GM18520 (cell line): ENCODE results near the gene GADD45GIP1.

Experiments used
- ATAC-seq: cut with Tn5 transposase; IDR thresholded peaks from one replicate; pipeline ENCODE4 v1.9.1; 2021; ENCODE audit not compliant: unreplicated experiment

GADD45GIP1 gene

DNA sequence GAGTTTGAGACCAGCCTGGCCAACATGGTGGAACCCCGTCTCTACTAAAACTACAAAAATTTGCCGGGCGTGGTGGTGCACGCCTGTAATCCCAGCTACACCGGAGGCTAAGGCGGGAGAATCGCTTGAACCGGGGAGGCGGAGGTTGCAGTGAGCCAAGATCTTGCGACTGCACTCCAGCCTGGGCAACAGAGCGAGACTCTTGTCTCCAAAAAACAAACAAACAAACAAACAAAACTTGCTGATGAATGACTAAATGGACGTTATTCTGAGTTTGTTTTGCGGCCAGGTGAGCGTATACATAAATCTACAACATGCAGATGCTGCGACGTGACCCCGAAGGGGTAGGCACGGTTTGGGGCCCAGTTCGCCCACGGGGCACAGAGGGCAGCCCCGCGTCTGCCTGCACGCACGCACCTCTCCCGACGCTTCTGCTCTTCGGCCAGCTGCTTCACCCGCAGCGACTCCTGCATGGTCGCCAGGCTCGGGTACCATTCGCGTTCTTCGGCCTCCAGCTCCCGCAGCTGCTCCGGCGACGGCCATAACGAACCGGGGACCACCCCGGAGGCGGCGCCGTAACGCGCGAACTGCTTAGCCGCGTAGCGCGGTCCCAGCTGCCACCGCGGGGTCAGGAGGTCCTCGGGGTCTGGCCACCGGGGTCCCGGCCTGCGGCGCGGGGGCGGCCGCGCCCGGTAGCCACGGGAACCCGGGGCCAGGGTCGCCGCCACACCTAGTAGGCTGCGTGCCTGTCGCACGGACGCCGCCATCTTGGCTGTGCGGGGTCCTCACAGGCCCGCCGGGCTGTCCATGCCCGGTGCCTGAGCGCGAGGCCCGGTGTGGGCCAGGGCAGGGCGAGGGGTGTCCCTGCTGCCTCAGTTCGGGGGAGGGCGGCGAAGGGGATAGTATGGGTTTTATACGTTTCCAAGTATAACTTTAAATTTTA lies at the start of gene GADD45GIP1:
TSS of gene GADD45GIP1 (minus strand) at position 778 of the 943 bp plus-strand sequence. CDS start at position 767, 11 bp downstream.
- ATAC-seq = peak; percentile 55

DNA sequence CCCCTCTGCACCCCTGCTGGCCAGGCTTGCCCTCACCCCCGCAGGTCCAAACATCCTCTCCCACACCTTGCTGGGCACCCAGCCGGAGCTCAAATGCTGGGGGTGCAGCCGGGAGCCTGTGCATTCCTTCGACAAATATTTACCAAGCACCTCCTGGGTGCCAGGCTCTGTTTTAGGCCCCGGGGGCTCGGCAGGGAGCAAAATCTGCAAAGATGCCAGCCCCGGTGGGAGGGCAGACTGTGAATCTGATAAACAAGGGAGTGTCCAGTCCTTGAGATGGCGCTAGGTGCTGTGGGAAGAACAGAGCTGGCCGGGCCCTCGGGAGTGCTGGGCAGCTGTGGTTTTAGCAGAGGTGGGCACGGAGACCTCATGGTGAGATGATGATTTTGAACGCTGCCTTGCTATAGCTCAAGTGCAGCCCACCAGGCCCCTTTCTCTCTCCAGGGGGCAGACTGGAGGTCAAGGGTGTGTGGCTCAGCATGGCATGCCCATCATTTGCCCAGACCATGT lies 48.9 kb upstream of the GADD45GIP1 start:
- ATAC-seq = no peak

DNA sequence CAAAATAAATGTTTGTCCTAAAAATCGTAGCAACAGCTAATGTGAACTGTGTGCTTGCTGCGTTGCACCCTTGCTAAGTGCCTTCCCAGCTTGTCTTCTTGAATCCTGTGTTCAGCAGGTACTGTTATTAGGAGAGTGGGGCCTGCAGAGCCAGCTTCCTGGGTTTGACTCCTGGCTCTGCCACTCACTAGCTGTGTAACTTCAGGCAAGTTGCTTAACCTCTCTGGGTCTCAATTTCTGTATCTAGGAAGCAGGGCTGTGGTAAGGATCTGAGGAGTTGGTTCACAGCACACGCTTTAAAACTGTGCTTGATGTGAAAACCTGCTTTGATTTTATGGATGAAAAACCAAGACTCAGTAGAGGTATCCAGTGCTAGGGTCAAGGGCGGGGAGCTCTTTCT lies 48.2 kb upstream of the GADD45GIP1 start:
- ATAC-seq = no peak

DNA sequence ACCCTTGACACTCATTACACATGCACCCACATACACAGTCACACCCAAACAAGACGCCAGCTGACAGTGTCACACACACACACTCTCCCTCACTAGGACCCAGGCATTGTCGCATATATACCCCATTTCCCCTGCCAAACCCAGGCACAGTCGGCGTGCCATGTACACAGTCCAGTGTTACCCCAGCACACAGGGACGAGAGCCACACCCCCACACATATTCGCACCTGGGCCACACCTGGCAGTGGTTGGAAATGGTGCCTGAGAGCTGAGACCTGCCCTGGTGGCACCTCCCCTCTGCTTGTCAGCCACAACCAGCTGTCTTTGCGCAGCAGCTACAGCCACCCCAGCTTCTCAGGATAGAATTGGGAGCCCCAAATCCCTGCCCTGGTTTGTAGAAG lies 47.2 kb upstream of the GADD45GIP1 start:
- no peak for ATAC-seq

DNA sequence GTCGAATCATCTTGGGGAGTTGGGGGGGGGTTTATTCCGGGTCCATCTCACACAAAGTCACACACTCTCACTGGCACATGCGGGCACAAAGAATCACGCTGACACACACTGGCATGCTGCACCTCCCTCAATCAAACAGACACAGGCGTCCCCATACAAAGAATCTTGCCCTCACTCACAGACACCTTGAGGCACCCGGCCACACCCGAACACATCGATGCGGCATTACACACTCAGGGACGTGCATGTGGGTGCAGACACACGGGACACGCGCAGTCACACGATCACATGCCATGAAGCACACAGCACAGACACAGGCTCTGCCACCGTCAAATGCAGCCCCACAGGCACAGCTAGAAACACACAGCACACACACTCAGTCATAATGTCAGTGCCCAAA lies 46.1 kb upstream of the GADD45GIP1 start:
- no peak for ATAC-seq

GRCh38 chr19:13002166-13002898 lies 45.3 kb upstream of the GADD45GIP1 start:
- no peak for ATAC-seq

DNA sequence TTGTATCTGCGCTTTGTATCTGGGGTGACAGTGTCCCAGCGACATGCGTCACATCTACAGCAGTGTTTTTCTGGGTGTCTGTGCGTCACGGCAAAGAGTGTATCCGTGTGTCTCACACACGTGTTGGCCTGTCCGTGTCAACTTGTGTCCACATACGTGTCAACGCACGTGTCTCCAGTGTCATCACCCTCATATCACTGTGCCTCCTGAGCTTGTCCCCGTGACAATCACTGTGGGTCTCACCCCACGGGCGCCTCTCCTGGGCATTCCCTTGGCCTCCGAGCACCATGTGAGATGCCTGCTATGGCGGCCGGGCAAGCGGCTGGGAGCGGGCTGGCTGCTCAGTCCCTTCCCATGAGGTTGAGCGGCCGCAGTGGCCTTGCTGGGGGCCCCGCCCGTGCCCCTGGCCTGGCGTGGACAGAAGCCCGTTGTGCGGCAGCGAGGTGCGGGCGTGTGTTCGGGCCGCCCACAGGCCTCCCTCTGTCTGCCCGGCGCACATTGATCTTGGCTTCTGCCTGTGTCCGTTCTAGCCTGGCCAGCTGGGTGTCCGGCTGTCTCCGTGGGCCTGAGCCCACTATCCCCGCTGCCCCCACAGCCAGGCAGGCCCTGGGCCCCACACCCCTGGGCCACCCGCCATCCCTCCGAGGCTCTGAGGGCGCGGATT lies 44.6 kb upstream of the GADD45GIP1 start:
- no peak for ATAC-seq

DNA sequence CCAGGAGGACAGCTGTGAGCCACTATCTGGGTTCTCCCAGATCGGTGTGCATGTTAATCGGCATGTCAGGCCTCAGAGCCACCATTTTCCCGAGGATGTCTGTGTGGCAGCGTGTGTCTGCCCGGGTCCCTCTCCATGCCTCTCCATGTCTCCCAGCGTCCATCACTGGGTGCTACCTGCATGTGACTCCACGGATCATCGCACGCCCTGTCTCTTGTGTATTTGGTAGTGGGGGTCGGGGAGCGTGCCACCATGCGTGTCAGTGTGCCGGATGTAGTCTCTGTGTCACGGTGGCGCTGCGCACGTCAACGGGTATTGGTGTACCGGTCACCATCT lies 44.1 kb upstream of the GADD45GIP1 start:
- ATAC-seq = no peak

- ATAC-seq = no peak
These were observed 41.2 kb upstream of the GADD45GIP1 start for GRCh38 chr19:12997967-12998940.

DNA sequence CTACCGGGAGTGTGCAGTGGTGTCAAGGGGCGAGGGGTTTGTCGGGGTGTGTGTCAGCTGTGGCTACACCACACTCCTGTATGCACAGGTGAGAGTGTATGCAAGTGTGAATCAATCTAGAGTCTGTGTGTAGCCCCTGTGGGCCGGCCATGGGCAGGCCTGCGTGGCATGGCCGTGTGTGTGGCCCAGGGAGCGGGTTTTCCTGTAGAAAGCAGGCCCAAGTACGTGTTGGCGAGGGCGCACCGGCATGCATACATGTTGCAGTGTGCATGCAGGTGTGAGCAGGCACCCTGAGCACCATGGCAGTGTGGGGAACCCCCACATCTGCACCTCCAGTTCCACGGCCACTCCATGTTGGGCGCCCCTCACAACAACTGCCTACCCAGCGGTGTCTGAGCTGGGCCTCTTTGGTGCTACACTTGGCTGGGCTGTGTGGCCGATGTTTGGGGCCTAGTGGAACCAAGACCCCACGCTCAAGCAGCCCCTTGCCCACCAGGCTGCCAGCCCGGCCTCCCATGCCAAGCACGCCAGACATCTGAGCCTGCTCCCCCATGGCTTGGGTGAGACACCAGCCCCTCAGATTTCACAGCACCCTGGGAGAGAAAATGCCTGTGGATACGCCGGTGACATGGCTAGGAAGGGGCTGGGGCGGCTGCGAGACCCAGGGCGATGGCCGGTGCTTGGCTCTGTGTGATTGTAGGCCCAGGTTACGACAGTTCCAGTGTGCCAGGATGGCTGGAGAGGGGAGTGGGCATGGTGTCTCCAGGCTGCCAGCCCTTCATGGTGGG lies 40.4 kb upstream of the GADD45GIP1 start:
- no peak for ATAC-seq

DNA sequence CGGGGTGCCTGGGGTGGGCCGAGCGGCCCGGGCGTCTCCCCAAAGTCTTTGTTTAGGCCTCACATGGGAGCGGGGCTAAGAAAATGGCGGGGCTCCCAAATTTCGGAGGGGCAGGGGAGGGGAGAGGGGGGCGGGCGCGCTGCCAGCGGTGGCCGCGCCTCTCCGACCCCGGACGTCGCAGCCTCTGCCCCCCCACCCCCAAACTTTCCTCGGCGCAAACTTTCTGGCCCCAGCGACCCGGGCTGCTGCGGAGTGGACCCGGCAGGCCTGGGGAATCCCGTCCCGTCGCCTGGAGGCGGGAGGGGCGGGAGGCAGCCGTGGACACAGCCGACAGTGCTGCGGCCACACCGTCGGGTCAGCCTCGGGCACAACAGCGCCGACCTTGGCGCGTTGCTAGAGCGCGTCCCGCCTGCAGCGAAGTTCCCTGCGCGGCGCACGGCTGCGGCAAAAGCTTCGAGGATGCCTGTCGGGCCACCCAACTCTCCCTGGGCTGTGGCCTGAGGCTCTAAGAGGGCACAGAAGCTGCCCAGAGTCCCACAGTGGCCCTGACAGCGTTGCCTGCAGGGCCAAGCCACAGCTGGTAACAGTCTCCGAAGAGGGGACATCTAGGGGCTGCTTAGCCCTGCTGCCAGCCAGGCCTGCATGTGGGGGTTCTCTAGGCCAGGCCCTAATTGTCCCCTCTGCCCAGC lies 39.5 kb upstream of the GADD45GIP1 start:
- no peak for ATAC-seq

DNA sequence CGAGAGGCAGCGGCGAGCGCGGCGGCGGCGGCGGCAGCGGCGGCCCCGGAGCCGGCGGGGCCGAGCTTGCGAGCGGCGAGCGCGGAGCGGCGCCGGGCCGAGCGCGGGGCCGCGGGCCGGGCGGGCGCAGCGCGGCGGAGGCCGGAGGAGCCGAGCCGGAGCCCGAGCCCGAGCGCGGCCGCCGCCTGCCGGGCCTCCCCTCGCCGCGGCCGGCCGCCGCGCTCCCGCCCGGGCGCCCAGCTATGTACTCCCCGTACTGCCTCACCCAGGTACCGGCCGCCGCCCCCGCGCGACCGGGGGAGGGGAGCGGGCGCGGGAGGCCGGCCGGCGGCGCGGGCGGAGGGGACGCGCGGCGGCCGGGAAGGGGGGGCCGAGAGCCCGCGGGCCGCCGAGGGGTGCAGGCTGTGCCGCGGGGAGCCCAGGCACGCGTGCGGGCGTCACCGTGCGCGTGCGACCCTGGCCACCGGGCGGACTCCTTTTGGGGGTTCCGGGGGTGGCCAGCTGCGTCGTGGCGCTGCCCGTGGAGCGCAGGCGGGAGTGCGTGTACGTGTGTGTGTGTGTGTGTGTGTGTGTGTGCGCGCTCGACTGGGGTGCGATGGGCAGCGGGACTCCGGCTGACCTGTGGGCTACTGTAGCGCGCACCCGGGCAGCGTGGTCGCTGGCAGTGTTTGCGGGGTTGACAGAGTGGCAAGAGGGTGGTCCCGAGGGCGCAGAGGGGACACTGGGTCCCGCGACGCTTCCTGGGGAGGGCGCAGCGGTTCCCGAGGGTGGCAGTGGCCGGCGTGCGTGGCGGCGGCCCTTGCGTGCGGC lies 38.8 kb upstream of the GADD45GIP1 start:
- no peak for ATAC-seq

GRCh38 chr19:12994701-12995595 lies 37.9 kb upstream of the GADD45GIP1 start, which contains the start of gene NFIX:
Gene NFIX, plus strand, starts transcription at chr19:12995475. Its CDS starts 363 bp downstream, at chr19:12995838.
- no peak for ATAC-seq

DNA sequence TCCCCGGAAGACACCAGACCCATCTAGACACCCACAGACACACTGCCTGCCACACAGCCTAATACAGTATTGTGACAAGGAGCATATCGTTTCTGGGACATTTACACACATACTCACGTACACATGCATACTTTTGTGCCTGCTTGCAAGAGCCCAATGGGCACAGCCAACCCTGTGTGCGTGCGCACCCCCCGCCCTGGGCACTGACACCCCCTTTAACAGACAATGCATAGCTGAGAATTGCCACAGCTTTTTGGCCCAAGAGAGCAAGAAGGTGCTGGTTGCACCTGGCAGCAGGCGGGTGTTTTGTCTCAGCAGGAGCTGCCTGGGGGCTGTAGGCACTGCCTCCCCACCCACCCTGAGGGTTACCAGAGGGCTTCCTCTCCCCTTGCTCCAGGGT lies 36.5 kb upstream of the GADD45GIP1 start:
- ATAC-seq = no peak

- no peak for ATAC-seq
These were observed 35.7 kb upstream of the GADD45GIP1 start for GRCh38 chr19:12992729-12993128.

- no peak for ATAC-seq
These were observed 34.3 kb upstream of the GADD45GIP1 start for GRCh38 chr19:12991296-12991695.

- ATAC-seq = no peak
These were observed 33.8 kb upstream of the GADD45GIP1 start for GRCh38 chr19:12990853-12991252.
